Ascending aorta (tissue), 2 donors: Measurements from ENCODE around the gene TAF15. TPM values are rescaled to one million over a fixed set of nuclear protein-coding genes. Genes with fewer than 3 reads are reported as not detected.
A peak's percentile ranks its signal among the peaks of the same experiment; 100 is the strongest.

Experiments used
- DNase-seq, 2 donors: peaks; one replicate each; pipeline ENCODE4 v3.0.0-alpha.2; 2019; ENCODE audit warnings: low spot score in 2 of 2
- H3K27ac ChIP-seq, 2 donors: fragments of 200-600 bp; sonication (generic); one replicate each; pipeline ENCODE4 v1.5.1; 2016 to 2017; ENCODE audit warnings: mild to moderate bottlenecking in 1 of 2
- H3K27me3 ChIP-seq: fragments of 200-600 bp; sonication (generic); one replicate; pipeline ENCODE4 v1.5.1; 2017
- H3K36me3 ChIP-seq, 2 donors: fragments of 200-600 bp; sonication (generic); one replicate each; pipeline ENCODE4 v1.5.1; 2016
- H3K4me1 ChIP-seq, 2 donors: fragments of 200-600 bp; sonication (generic); one replicate each; pipeline ENCODE4 v1.5.1; 2016 to 2017; ENCODE audit warnings: mild to moderate bottlenecking in 1 of 2
- H3K4me3 ChIP-seq, 2 donors: fragments of 200-600 bp; sonication (generic); one replicate each; pipeline ENCODE4 v1.5.1; 2016 to 2017; ENCODE audit warnings: mild to moderate bottlenecking in 1 of 2
- H3K9me3 ChIP-seq, 2 donors: fragments of 200-600 bp; sonication (generic); one replicate each; pipeline ENCODE4 v1.5.1; 2016
- CTCF ChIP-seq, 3 experiments: fragments of 200-600 bp in 2 of 3; fragments of 450-650 bp in 1 of 3; sonication (generic) in 2 of 3; IDR thresholded peaks; one replicate each; pipeline ENCODE4 v1.5.1; 2016 to 2019; ENCODE audit warnings: antibody characterized with exemption in 3 of 3, mild to moderate bottlenecking in 1 of 3, moderate library complexity in 1 of 3
- intact Hi-C: fragments of 100-400 bp; cut with DNase I; formaldehyde crosslinking; loops from one replicate; pipeline ENCODE4 v1.15.1; 2023
- total RNA-seq: library from RNA; depleted of rRNA; stranded (reverse); fragments of >200 nt; gene quantifications from one replicate; pipeline ENCODE4 v1.1.0, GENCODE V29; 2016

The TAF15 gene
- total RNA-seq, 1 donor from 2014 or later: 49.6 TPM

- TF ChIP-seq CTCF (IDR thresholded peaks at IDR 0.05): no peak
- intact Hi-C loops: no loop called here
These were observed 66.5 kb downstream of the TAF15 start for GRCh38 chr17:35875800-35876139.

GRCh38 chr17:35876534-35876933, 67.2 kb downstream of the TAF15 start:
- no peak for DNase-seq
- TF ChIP-seq CTCF (IDR thresholded peaks at IDR 0.05): no peak
- no peak overlapping the region for H3K4me3 ChIP-seq
- no peaks in the 10 kb centered on the region for H3K4me1 ChIP-seq
- H3K27ac ChIP-seq: no peak overlapping the region
- no peaks in the 10 kb centered on the region for H3K9me3 ChIP-seq
- intact Hi-C loops: no loop called here
- H3K27me3 ChIP-seq: no peaks in the 10 kb centered on the region
- H3K36me3 ChIP-seq: no peaks in the 10 kb centered on the region

More at GRCh38 chr17:35875800-35876139, 66.5 kb downstream of the TAF15 start:
- Histone ChIP-seq H3K36me3 (no peaks in the 10 kb centered on the region), H3K27me3 (no peaks in the 10 kb centered on the region), H3K27ac (no peak overlapping the region), H3K4me3 (no peak overlapping the region), H3K9me3 (no peaks in the 10 kb centered on the region), H3K4me1 (no peaks in the 10 kb centered on the region)
- no peak for DNase-seq

- intact Hi-C loops: no loop called here
- no peak for TF ChIP-seq CTCF (IDR thresholded peaks at IDR 0.05)
- no peaks in the 10 kb centered on the region for H3K9me3 ChIP-seq
- no peak for DNase-seq
- no peak overlapping the region for H3K27ac ChIP-seq
- H3K4me3 ChIP-seq: no peak overlapping the region
- no peaks in the 10 kb centered on the region for H3K36me3 ChIP-seq
- no peaks in the 10 kb centered on the region for H3K27me3 ChIP-seq
- no peaks in the 10 kb centered on the region for H3K4me1 ChIP-seq
These were observed 68.2 kb downstream of the TAF15 start for GRCh38 chr17:35877345-35878029.

GRCh38 chr17:35878361-35878760, 69.1 kb downstream of the TAF15 start:
- intact Hi-C loops: no loop called here
- H3K27me3 ChIP-seq: no peaks in the 10 kb centered on the region
- no peak for TF ChIP-seq CTCF (IDR thresholded peaks at IDR 0.05)
- no peak overlapping the region for H3K27ac ChIP-seq
- no peaks in the 10 kb centered on the region for H3K4me1 ChIP-seq
- no peak overlapping the region for H3K4me3 ChIP-seq
- H3K36me3 ChIP-seq: no peaks in the 10 kb centered on the region
- H3K9me3 ChIP-seq: no peaks in the 10 kb centered on the region
- no peak for DNase-seq

GRCh38 chr17:35879773-35880654, 70.7 kb downstream of the TAF15 start, which contains the start of gene CCL5:
Gene CCL5, minus strand, starts transcription at chr17:35880360.
- no peak for TF ChIP-seq CTCF (IDR thresholded peaks at IDR 0.05)
- Histone ChIP-seq H3K4me3 (peak within 1 kb of the TSS in 1 of 2 donors; percentile 27), H3K27me3 (no peaks in the 10 kb centered on the region), H3K36me3 (no peaks in the 10 kb centered on the region), H3K27ac (no peak within 1 kb of the TSS), H3K9me3 (no peaks in the 10 kb centered on the region), H3K4me1 (no peaks in the 10 kb centered on the region)
- DNase-seq: no peak
- intact Hi-C loops: no loop called here
